Natural killer cell (primary cell): ENCODE measurements around the gene IFNL1. TPM values are rescaled to one million over a fixed set of nuclear protein-coding genes. Genes with fewer than 3 reads are reported as not detected.

Source experiments
- ATAC-seq, 3 donors: fragments of 150-1000 bp in 2 of 3; fragments of 200-7000 bp in 1 of 3; cut with Tn5 transposase; 1 replicate in 1 of 3; 2 replicates in 2 of 3; pipeline ENCODE4 v1.10.0; 2021; ENCODE audit warnings: mild to moderate bottlenecking in 2 of 3, moderate library complexity in 2 of 3
- DNase-seq, 2 donors: peaks; one replicate each; pipeline versions ENCODE4 v3.0.0 to v3.0.0-alpha.2; 2013 to 2021; ENCODE audit warnings: mixed read lengths in 1 of 2
- H3K27ac ChIP-seq: one replicate; pipeline ENCODE4 v1.5.1; 2013; ENCODE audit warnings: mild to moderate bottlenecking, low read length
- H3K27me3 ChIP-seq: one replicate; pipeline ENCODE4 v1.6.1; 2013; ENCODE audit warnings: low read length; ENCODE audit not compliant: control insufficient read depth, insufficient read depth
- H3K36me3 ChIP-seq: one replicate; pipeline ENCODE4 v1.6.1; 2013; ENCODE audit warnings: low read length; ENCODE audit not compliant: control insufficient read depth, insufficient read depth
- H3K4me1 ChIP-seq: one replicate; pipeline ENCODE4 v1.6.1; 2013; ENCODE audit warnings: low read length; ENCODE audit not compliant: control insufficient read depth, insufficient read depth
- H3K4me3 ChIP-seq: one replicate; pipeline ENCODE4 v1.5.1; 2013; ENCODE audit warnings: low read length
- H3K9me3 ChIP-seq: one replicate; pipeline ENCODE4 v1.6.1; 2013; ENCODE audit warnings: low read length; ENCODE audit not compliant: control insufficient read depth, insufficient read depth
- H3K27ac Mint-ChIP-seq, 2 donors: one replicate each; pipeline ENCODE4 v1.8.0; 2022; ENCODE audit warnings: mild to moderate bottlenecking in 2 of 2, mixed read lengths in 2 of 2, moderate library complexity in 1 of 2
- H3K27me3 Mint-ChIP-seq, 2 donors: one replicate each; pipeline ENCODE4 v1.8.0; 2022; ENCODE audit warnings: low read depth in 2 of 2, mixed read lengths in 2 of 2
- H3K36me3 Mint-ChIP-seq: one replicate; pipeline ENCODE4 v1.8.0; 2022; ENCODE audit warnings: mixed read lengths
- H3K4me1 Mint-ChIP-seq, 2 donors: one replicate each; pipeline ENCODE4 v1.8.0; 2022; ENCODE audit warnings: mixed read lengths in 2 of 2
- H3K4me3 Mint-ChIP-seq: one replicate; pipeline ENCODE4 v1.8.0; 2022; ENCODE audit warnings: mild to moderate bottlenecking, moderate library complexity, mixed read lengths
- H3K9me3 Mint-ChIP-seq, 2 donors: one replicate each; pipeline ENCODE4 v1.8.0; 2022; ENCODE audit warnings: mixed read lengths in 2 of 2
- CTCF ChIP-seq: fragments of 200-600 bp; IDR thresholded peaks from one replicate; pipeline ENCODE4 v1.8.0; 2022; ENCODE audit warnings: antibody characterized with exemption
- WGBS: methylation state at CpG from one replicate; pipeline ENCODE4 v1.1.7; 2013; ENCODE audit warnings: missing lambda C conversion rate; ENCODE audit not compliant: insufficient coverage; 5-methylcytosine and 5-hydroxymethylcytosine counted together
- intact Hi-C: fragments of 100-400 bp; cut with micrococcal nuclease; formaldehyde crosslinking; loops from one replicate; pipeline ENCODE4 v1.14.2; 2022
- total RNA-seq, 4 donors: library from RNA; stranded (reverse); fragments of 120-200 nt in 1 of 4; gene quantifications; one replicate each; pipeline versions ENCODE4 v1.2.3 to v1.2.4, GENCODE V29; 2013 to 2022

The IFNL1 gene
- total RNA-seq, 3 donors from 2014 or later (not counting 1 experiment from before 2014, with no cell fraction given), result 0.33 to 1.4 TPM; not detected in 1

- Histone ChIP-seq H3K4me1 (peaks cover 14% of the 10 kb centered on the region), H3K36me3 (no peaks in the 10 kb centered on the region), H3K27me3 (peaks cover 17% of the 10 kb centered on the region), H3K9me3 (no peaks in the 10 kb centered on the region), H3K4me3 (no peak within 1 kb of the TSS), H3K27ac (no peak within 1 kb of the TSS)
- intact Hi-C loops, result no loop called here
- DNase-seq, result no peak
- no peak for TF ChIP-seq CTCF
- Mint-ChIP-seq H3K27ac (no peak within 1 kb of the TSS), H3K4me3 (no peak within 1 kb of the TSS), H3K9me3 (no peaks in the 10 kb centered on the region), H3K27me3 (peaks cover 12 to 13% of the 10 kb centered on the region in 2 donors), H3K4me1 (no peaks in the 10 kb centered on the region), H3K36me3 (no peaks in the 10 kb centered on the region)
- 82% methylated on average over 13 of the region's 13 CpGs for WGBS
- no peak for ATAC-seq
Observed at GRCh38 chr19:39248806-39249205, 47.4 kb upstream of the IFNL1 start, which contains the start of gene IFNL4. Gene IFNL4, minus strand, starts transcription at chr19:39248856.

GRCh38 chr19:39251081-39251480 lies 45.1 kb upstream of the IFNL1 start:
- Histone ChIP-seq H3K9me3 (no peaks in the 10 kb centered on the region), H3K27me3 (peaks cover 17% of the 10 kb centered on the region), H3K4me3 (no peak overlapping the region), H3K27ac (no peak overlapping the region), H3K4me1 (peaks cover 14% of the 10 kb centered on the region), H3K36me3 (no peaks in the 10 kb centered on the region)
- DNase-seq, result no peak
- H3K4me3 Mint-ChIP-seq, result no peak overlapping the region
- no peaks in the 10 kb centered on the region for H3K9me3 Mint-ChIP-seq
- no peaks in the 10 kb centered on the region for H3K36me3 Mint-ChIP-seq
- H3K27ac Mint-ChIP-seq, result no peak overlapping the region
- H3K4me1 Mint-ChIP-seq, result no peaks in the 10 kb centered on the region
- peaks cover 12 to 13% of the 10 kb centered on the region in 2 donors for H3K27me3 Mint-ChIP-seq
- ATAC-seq, result no peak
- WGBS, result 90% methylated on average over 5 of the region's 5 CpGs
- intact Hi-C loops, result no loop called here
- TF ChIP-seq CTCF, result no peak

DNA sequence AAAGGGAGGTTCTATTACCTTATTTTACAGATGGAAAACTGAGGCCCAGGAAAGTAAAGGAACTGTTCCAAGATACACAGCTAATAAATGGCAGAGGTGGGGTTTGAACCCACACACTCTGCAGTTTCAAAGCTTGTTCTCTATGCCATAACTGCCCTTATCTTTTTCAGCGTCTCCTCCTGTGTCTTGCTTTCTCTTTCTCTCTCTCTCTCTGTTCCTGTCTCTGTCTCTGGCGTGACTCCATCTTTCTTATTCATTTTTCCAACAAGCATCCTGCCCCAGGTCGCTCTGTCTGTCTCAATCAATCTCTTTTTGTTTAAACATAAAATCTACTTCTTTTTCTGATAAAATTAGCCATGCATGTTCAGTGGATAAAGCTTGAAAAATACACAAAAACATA lies 44.4 kb upstream of the IFNL1 start:
- Mint-ChIP-seq H3K27me3 (peaks cover 12 to 13% of the 10 kb centered on the region in 2 donors), H3K4me1 (no peaks in the 10 kb centered on the region), H3K27ac (no peak overlapping the region), H3K36me3 (no peaks in the 10 kb centered on the region), H3K4me3 (no peak overlapping the region), H3K9me3 (no peaks in the 10 kb centered on the region)
- H3K4me3 ChIP-seq, result no peak overlapping the region
- H3K27me3 ChIP-seq, result peaks cover 17% of the 10 kb centered on the region
- intact Hi-C loops, result no loop called here
- ATAC-seq (no peak), DNase-seq (no peak)
- no peak overlapping the region for H3K27ac ChIP-seq
- H3K36me3 ChIP-seq, result no peaks in the 10 kb centered on the region
- no peaks in the 10 kb centered on the region for H3K9me3 ChIP-seq
- TF ChIP-seq CTCF, result no peak
- WGBS, result 35% methylated on average over 3 of the region's 3 CpGs
- H3K4me1 ChIP-seq, result peaks cover 13% of the 10 kb centered on the region

GRCh38 chr19:39252458-39252857 lies 43.7 kb upstream of the IFNL1 start:
- DNase-seq (no peak), ATAC-seq (no peak)
- Mint-ChIP-seq H3K27ac (no peak overlapping the region), H3K9me3 (no peaks in the 10 kb centered on the region), H3K4me1 (no peaks in the 10 kb centered on the region), H3K36me3 (no peaks in the 10 kb centered on the region), H3K4me3 (no peak overlapping the region), H3K27me3 (peaks cover 10 to 12% of the 10 kb centered on the region in 2 donors)
- H3K9me3 ChIP-seq, result no peaks in the 10 kb centered on the region
- H3K27ac ChIP-seq, result no peak overlapping the region
- H3K27me3 ChIP-seq, result peaks cover 12% of the 10 kb centered on the region
- H3K36me3 ChIP-seq, result no peaks in the 10 kb centered on the region
- intact Hi-C loops, result no loop called here
- no peak for TF ChIP-seq CTCF
- no peak overlapping the region for H3K4me3 ChIP-seq
- WGBS, result 17% methylated on average over 2 of the region's 3 CpGs
- H3K4me1 ChIP-seq, result peaks cover 7% of the 10 kb centered on the region
